NOMO-1 treated with dmso at 0.1 percent for 144 hours (cell line): ENCODE data around the gene SSRP1.

Experiments used
- DNase-seq: peaks from one replicate; lab custom pipeline; 2025; ENCODE audit not compliant: unreplicated experiment; lab: John Stamatoyannopoulos, UW

Gene SSRP1

DNA sequence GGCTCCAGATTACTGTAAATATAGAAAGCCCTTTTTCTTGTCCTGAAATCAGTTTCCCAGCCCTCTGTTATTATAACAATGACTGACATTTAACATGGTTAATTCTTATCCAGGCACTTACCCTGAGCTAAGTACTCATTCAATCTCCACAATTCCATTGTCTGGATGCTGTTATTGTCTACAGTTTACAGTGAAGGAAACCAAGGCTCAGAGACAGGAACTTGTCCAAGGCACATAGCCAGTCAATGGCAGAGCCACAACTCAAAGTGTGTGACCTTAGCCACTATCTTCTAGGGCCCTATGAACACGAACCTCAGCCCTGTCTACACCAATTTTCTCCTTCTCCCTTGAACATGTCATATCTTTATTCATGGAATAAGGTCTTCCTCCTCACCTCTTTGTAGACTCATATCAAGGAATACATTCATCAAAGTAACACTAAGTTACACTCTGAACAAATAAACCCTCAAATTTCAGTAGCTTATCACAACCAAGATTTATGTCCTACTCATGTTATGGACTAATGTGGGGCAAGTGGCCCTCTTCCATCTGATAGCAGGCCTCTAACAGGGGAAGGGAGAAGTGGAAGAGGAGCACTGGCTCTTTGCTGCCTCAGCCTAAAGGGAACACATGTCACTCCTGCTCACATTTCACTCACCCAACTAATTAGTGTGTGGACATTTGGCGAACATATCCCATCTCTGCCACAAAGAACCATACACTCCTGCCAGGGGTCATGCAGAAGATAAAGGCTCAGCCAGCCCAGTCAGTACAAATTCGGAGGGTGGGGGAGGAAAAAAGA lies 59.3 kb downstream of the SSRP1 start:
- no peak for DNase-seq
